GM10266 (cell line): ENCODE measurements around the gene TGM1.

ENCODE experiments used
- DNase-seq: peaks from one replicate; pipeline ENCODE4 v3.0.0; 2012; ENCODE audit errors: extremely low spot score
- CTCF ChIP-seq: IDR thresholded peaks from 2 replicates; pipeline ENCODE4 v1.5.1; 2012; ENCODE audit warnings: mild to moderate bottlenecking, low read depth; ENCODE audit not compliant: control insufficient read depth, insufficient read depth; ENCODE audit errors: missing control alignments

Gene TGM1

GRCh38 chr14:24269368-24269767, 6.4 kb upstream of the TGM1 start:
- DNase-seq, result no peak
- no peak for TF ChIP-seq CTCF

- no peak for DNase-seq
- TF ChIP-seq CTCF, result no peak
Observed at GRCh38 chr14:24268225-24268624, 5.2 kb upstream of the TGM1 start.

- no peak for DNase-seq
Observed at GRCh38 chr14:24267516-24267915, 4.5 kb upstream of the TGM1 start.

GRCh38 chr14:24266344-24267244, 3.6 kb upstream of the TGM1 start:
- TF ChIP-seq CTCF, result no peak
- no peak for DNase-seq

More at GRCh38 chr14:24267516-24267915, 4.5 kb upstream of the TGM1 start:
- no peak for TF ChIP-seq CTCF

GRCh38 chr14:24264298-24264697, 1.3 kb upstream of the TGM1 start:
- no peak for DNase-seq
- no peak for TF ChIP-seq CTCF

- DNase-seq, result no peak
- no peak for TF ChIP-seq CTCF
Observed at GRCh38 chr14:24263848-24264247, 871 bp upstream of the TGM1 start.

- DNase-seq, result no peak
- no peak for TF ChIP-seq CTCF
Observed at GRCh38 chr14:24261969-24262327, 1.0 kb downstream of the TGM1 start.
